GM12875 (cell line): ENCODE data around the gene PLCL2.

Experiments
- H3K4me3 ChIP-seq: one replicate; pipeline ENCODE4 v1.5.1; 2011; ENCODE audit warnings: low read depth, low read length, control low read depth
- CTCF ChIP-seq: IDR thresholded peaks from 2 replicates; pipeline ENCODE4 v1.5.1; 2011; ENCODE audit warnings: low read depth, mild to moderate bottlenecking, control low read depth, inconsistent platforms, low read length, moderate library complexity, borderline replicate concordance; ENCODE audit not compliant: insufficient read depth

Gene PLCL2

GRCh38 chr3:16998236-16998923 is 113.6 kb downstream of the PLCL2 start:
- no peak overlapping the region for H3K4me3 ChIP-seq
- no peak for TF ChIP-seq CTCF

- H3K4me3 ChIP-seq: no peak overlapping the region
- no peak for TF ChIP-seq CTCF
Observed at GRCh38 chr3:16999161-16999560, 114.4 kb downstream of the PLCL2 start.

- no peak overlapping the region for H3K4me3 ChIP-seq
- no peak for TF ChIP-seq CTCF
Observed at GRCh38 chr3:16999871-17000270, 115.1 kb downstream of the PLCL2 start.

- no peak for TF ChIP-seq CTCF
- H3K4me3 ChIP-seq: no peak overlapping the region
Observed at GRCh38 chr3:17003457-17003856, 118.7 kb downstream of the PLCL2 start.

- no peak overlapping the region for H3K4me3 ChIP-seq
- no peak for TF ChIP-seq CTCF
Observed at GRCh38 chr3:17006132-17006852, 121.5 kb downstream of the PLCL2 start.

GRCh38 chr3:17007284-17007683 is 122.5 kb downstream of the PLCL2 start:
- no peak for TF ChIP-seq CTCF
- no peak overlapping the region for H3K4me3 ChIP-seq

GRCh38 chr3:17009826-17010225 is 125.1 kb downstream of the PLCL2 start:
- no peak overlapping the region for H3K4me3 ChIP-seq
- TF ChIP-seq CTCF: no peak
